Measurements from ENCODE around the gene NUDT8.

- no peak for TF ChIP-seq CTCF (IDR thresholded peaks at IDR 0.05)
- TF ChIP-seq POLR2AphosphoS5 (IDR thresholded peaks at IDR 0.05) = no peak
- no peak for TF ChIP-seq POLR2A (IDR thresholded peaks at IDR 0.05)
- no peak for TF ChIP-seq EP300 (IDR thresholded peaks at IDR 0.05)
Observed at GRCh38 chr11:67627812-67628624, 1.7 kb downstream of the NUDT8 start.
